Endothelial cell of umbilical vein (primary cell): ENCODE measurements around the gene COLQ. TPM values are rescaled to one million over a fixed set of nuclear protein-coding genes. Genes with fewer than 3 reads are reported as not detected.

ENCODE experiments used
- BruUV-seq: library from RNA; stranded (reverse); fragments of 400-500 nt; replicated peaks from 2 replicates; lab custom pipeline; 2021; lab: Mats Ljungman, UMichigan
- CTCF ChIA-PET: fragments of 300-600, 350-600 bp; sonication (Branson Sonifier 250); formaldehyde crosslinking; loops from one replicate; lab custom pipeline; 2021; ENCODE audit warnings: antibody characterized with exemption, inconsistent platforms; lab: Charles Lee
- POLR2A ChIA-PET: fragments of 300-600, 350-600 bp; sonication (Branson Sonifier 250); formaldehyde crosslinking; loops from one replicate; lab custom pipeline; 2021; ENCODE audit warnings: antibody characterized with exemption, inconsistent platforms; lab: Charles Lee
- DNase-seq: peaks from one replicate; pipeline ENCODE4 v3.0.0-alpha.2; 2011; ENCODE audit warnings: low read depth, low spot score
- FAIRE-seq: peaks from 2 replicates; lab custom pipeline; 2011; peaks lifted over from hg19 to GRCh38; lab: Jason Lieb, UNC
- H2AFZ ChIP-seq: 2 replicates; pipeline ENCODE4 v1.6.0; 2012; ENCODE audit warnings: low read depth, low read length, control low read depth, inconsistent platforms
- H3K27ac ChIP-seq: 2 replicates; pipeline ENCODE4 v1.5.1; 2011; ENCODE audit warnings: low read depth, mild to moderate bottlenecking, control low read depth, low read length, moderate library complexity; ENCODE audit not compliant: insufficient read depth
- H3K27me3 ChIP-seq, 2 experiments: 2 replicates each; pipeline versions ENCODE4 v1.6.0 to v1.6.1; 2011; ENCODE audit warnings: low read length in 2 of 2, mixed read lengths in 1 of 2; ENCODE audit not compliant: control insufficient read depth in 2 of 2, insufficient read depth in 2 of 2
- H3K36me3 ChIP-seq, 2 experiments: 2 replicates in 1 of 2; 3 replicates in 1 of 2; pipeline ENCODE4 v1.5.1; 2011; ENCODE audit warnings: low read length in 2 of 2, mild to moderate bottlenecking in 1 of 2, moderate library complexity in 1 of 2; ENCODE audit not compliant: control insufficient read depth in 2 of 2, insufficient read depth in 2 of 2; ENCODE audit errors: extremely low read depth in 1 of 2
- H3K4me1 ChIP-seq: 3 replicates; pipeline ENCODE4 v1.5.1; 2011; ENCODE audit warnings: mild to moderate bottlenecking, low read length; ENCODE audit not compliant: control insufficient read depth, insufficient read depth; ENCODE audit errors: extremely low read depth
- H3K4me2 ChIP-seq: 2 replicates; pipeline ENCODE4 v1.6.1; 2011; ENCODE audit warnings: low read length, control low read depth, mixed read lengths; ENCODE audit not compliant: insufficient read depth
- H3K4me3 ChIP-seq, 3 experiments: fragments of 200-600 bp in 1 of 3; sonication (generic), shearing (Covaris generic) in 1 of 3; replicated peaks in 1 of 3; 2 replicates each; pipeline ENCODE4 v1.5.1; 2011 to 2016; ENCODE audit warnings: control low read depth in 3 of 3, low read length in 3 of 3, mild to moderate bottlenecking in 2 of 3, inconsistent platforms in 1 of 3, low read depth in 1 of 3, moderate library complexity in 1 of 3; ENCODE audit not compliant: insufficient read depth in 1 of 3
- H3K79me2 ChIP-seq: 2 replicates; pipeline ENCODE4 v1.6.0; 2012; ENCODE audit warnings: low read length, inconsistent platforms; ENCODE audit not compliant: control insufficient read depth, insufficient read depth
- H3K9ac ChIP-seq: replicated peaks from 2 replicates; pipeline ENCODE3; 2011; ENCODE audit warnings: low read length, control low read depth; ENCODE audit not compliant: insufficient read depth; ENCODE audit errors: extremely low read depth
- H3K9me1 ChIP-seq: replicated peaks from 3 replicates; pipeline ENCODE4 v1.6.0; 2011; ENCODE audit warnings: mild to moderate bottlenecking, low read length; ENCODE audit not compliant: control insufficient read depth, insufficient read depth; ENCODE audit errors: extremely low read depth
- H3K9me3 ChIP-seq: replicated peaks from 2 replicates; pipeline ENCODE4 v1.5.1; 2012; ENCODE audit warnings: low read length, inconsistent platforms; ENCODE audit not compliant: control insufficient read depth, insufficient read depth
- H4K20me1 ChIP-seq: replicated peaks from 2 replicates; pipeline ENCODE3; 2011; ENCODE audit warnings: mild to moderate bottlenecking, low read length; ENCODE audit not compliant: control insufficient read depth, insufficient read depth; ENCODE audit errors: extremely low read depth
- EZH2 ChIP-seq: IDR thresholded peaks from 2 replicates; pipeline ENCODE4 v1.6.1; 2012; ENCODE audit warnings: borderline replicate concordance, low read depth, mild to moderate bottlenecking, moderate library complexity, low read length, inconsistent platforms; ENCODE audit not compliant: severe bottlenecking
- FOS ChIP-seq: IDR thresholded peaks from 2 replicates; pipeline ENCODE4 v1.6.1; 2011; ENCODE audit warnings: mild to moderate bottlenecking, low read length, moderate library complexity, borderline replicate concordance; ENCODE audit not compliant: insufficient read depth
- GATA2 ChIP-seq: IDR thresholded peaks from 2 replicates; pipeline ENCODE4 v1.7.0; 2011; ENCODE audit warnings: low read depth, mild to moderate bottlenecking, moderate library complexity, mixed read lengths, low read length; ENCODE audit not compliant: insufficient read length, insufficient read depth
- JUN ChIP-seq: IDR thresholded peaks from 2 replicates; pipeline ENCODE4 v1.6.1; 2011; ENCODE audit warnings: borderline replicate concordance, low read depth; ENCODE audit not compliant: insufficient read length, insufficient read depth
- MAX ChIP-seq: IDR thresholded peaks from 2 replicates; pipeline ENCODE4 v1.6.1; 2011; ENCODE audit not compliant: insufficient read depth, insufficient read length
- MYC ChIP-seq: IDR thresholded peaks from one replicate; pipeline ENCODE4 v1.6.1; 2011; ENCODE audit warnings: mild to moderate bottlenecking, low read depth, low read length
- POLR2A ChIP-seq: IDR thresholded peaks from 2 replicates; pipeline ENCODE4 v1.6.1; 2012; ENCODE audit warnings: low read depth, mild to moderate bottlenecking, control low read depth, low read length
- POLR2AphosphoS5 ChIP-seq: IDR thresholded peaks from 2 replicates; pipeline ENCODE4 v1.6.1; 2012; ENCODE audit warnings: low read depth, mild to moderate bottlenecking, control low read depth, low read length, moderate library complexity; ENCODE audit not compliant: insufficient read depth
- dilution Hi-C: fragments of 300-500 bp; cut with MboI; formaldehyde crosslinking; loops from one replicate; pipeline ENCODE4 v1.15.0; 2019; ENCODE audit warnings: low sequenced_read_pairs; ENCODE audit not compliant: extremely low pct_ligation_motif_present
- intact Hi-C: fragments of 100-400 bp; cut with micrococcal nuclease; formaldehyde crosslinking; loops from one replicate; pipeline ENCODE4 v1.10.0; 2022
- polyA plus RNA-seq, 4 experiments: library from polyadenylated mRNA; depleted of rRNA in 3 of 4; stranded (reverse) in 3 of 4; unstranded in 1 of 4; fragments of >200 nt; gene quantifications; 2 replicates each; pipeline versions ENCODE4 v1.2.1 to v1.2.3, GENCODE V29; 2011 to 2012; ENCODE audit warnings: missing spikeins in 1 of 4
- total RNA-seq: library from RNA; stranded (reverse); gene quantifications from 2 replicates; pipeline ENCODE4 v1.2.3, GENCODE V29; 2021
- TF ChIP-seq, protein P1 (sequence below), 2 donors: IDR thresholded peaks; 1 replicate in 1 of 2; 2 replicates in 1 of 2; pipeline ENCODE4 v1.5.1; 2011; ENCODE audit warnings: low read length in 2 of 2, mild to moderate bottlenecking in 2 of 2, moderate library complexity in 2 of 2, control low read depth in 1 of 2, inconsistent platforms in 1 of 2, low read depth in 1 of 2; ENCODE audit not compliant: insufficient read depth in 1 of 2; ENCODE audit errors: extremely low read depth in 1 of 2

Gene COLQ
- total and polyA plus RNA-seq, 2 donors (not counting 3 experiments of a cell fraction or from before 2014, with no cell fraction given), result 2.0 to 2.3 TPM

DNA sequence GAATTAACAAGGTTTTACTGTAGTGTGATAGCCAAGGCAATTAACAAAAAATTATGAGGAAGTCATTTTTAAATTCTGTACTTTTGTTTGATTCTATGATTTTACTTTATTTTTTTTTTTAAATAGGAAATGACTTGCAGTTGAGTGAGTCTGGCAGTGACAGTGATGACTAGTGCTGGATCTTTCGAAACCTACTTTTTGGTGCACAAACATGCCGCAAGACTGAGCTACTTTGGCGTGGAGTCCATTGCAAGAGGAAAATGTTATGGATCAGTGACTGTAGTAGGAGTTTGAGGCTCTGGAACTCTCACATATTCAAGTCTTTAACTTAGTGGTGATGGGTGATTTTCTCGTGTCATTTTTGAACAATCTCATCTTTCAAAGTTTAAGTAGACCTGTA is 82.5 kb downstream of the COLQ start:
- Histone ChIP-seq H3K27ac (no peak overlapping the region), H3K4me2 (no peak overlapping the region), H2AFZ (no peak overlapping the region), H3K9me1 (no peaks in the 10 kb centered on the region), H3K9me3 (no peaks in the 10 kb centered on the region), H3K79me2 (no peaks in the 10 kb centered on the region), H4K20me1 (no peaks in the 10 kb centered on the region), H3K4me3 (no peak overlapping the region), H3K36me3 (peaks cover 21 to 28% of the 10 kb centered on the region in 2 experiments), H3K27me3 (no peaks in the 10 kb centered on the region), H3K4me1 (peaks cover 22% of the 10 kb centered on the region), H3K9ac (no peak overlapping the region)
- no TSS peak for BruUV-seq
- DNase-seq, result no peak
- intact Hi-C loops (no loop called here), dilution Hi-C loops (no loop called here)
- ChIA-PET CTCF (interaction anchor here (0.8 kb wide), 1 partner anchor 10 kb away, joined by 5 read pairs; no protein-coding TSS in a partner anchor), POLR2A (no interaction called here)
- no peak for FAIRE-seq
- TF ChIP-seq, protein P1, sequence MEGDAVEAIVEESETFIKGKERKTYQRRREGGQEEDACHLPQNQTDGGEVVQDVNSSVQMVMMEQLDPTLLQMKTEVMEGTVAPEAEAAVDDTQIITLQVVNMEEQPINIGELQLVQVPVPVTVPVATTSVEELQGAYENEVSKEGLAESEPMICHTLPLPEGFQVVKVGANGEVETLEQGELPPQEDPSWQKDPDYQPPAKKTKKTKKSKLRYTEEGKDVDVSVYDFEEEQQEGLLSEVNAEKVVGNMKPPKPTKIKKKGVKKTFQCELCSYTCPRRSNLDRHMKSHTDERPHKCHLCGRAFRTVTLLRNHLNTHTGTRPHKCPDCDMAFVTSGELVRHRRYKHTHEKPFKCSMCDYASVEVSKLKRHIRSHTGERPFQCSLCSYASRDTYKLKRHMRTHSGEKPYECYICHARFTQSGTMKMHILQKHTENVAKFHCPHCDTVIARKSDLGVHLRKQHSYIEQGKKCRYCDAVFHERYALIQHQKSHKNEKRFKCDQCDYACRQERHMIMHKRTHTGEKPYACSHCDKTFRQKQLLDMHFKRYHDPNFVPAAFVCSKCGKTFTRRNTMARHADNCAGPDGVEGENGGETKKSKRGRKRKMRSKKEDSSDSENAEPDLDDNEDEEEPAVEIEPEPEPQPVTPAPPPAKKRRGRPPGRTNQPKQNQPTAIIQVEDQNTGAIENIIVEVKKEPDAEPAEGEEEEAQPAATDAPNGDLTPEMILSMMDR (IDR thresholded peaks at IDR 0.05; ENCODE audit: extremely low read depth in 1 of 2, insufficient read depth in 1 of 2, low read depth in 1 of 2, low read length in 2 of 2), result no peak
- TF ChIP-seq POLR2A (no peak), GATA2 (no peak), MYC (no peak), JUN (no peak), POLR2AphosphoS5 (no peak), FOS (no peak), MAX (no peak), EZH2 (no peak)
